Renal cortical epithelial cell (primary cell): ENCODE results near the gene ERICH3. TPM values are rescaled to one million over a fixed set of nuclear protein-coding genes. Genes with fewer than 3 reads are reported as not detected.
A peak's percentile ranks its signal among the peaks of the same experiment; 100 is the strongest.

ENCODE experiments used
- DNase-seq: peaks from one replicate; pipeline ENCODE4 v3.0.0-alpha.2; 2011; ENCODE audit warnings: low read depth
- total RNA-seq: library from RNA; depleted of rRNA; stranded (reverse); fragments of >200 nt; gene quantifications from 2 replicates; pipeline ENCODE4 v1.2.3, GENCODE V29; 2014

ERICH3 gene
- total RNA-seq, 1 donor from 2014 or later, result 0.10 TPM

GRCh38 chr1:74587888-74588287 lies 85.7 kb downstream of the ERICH3 start:
- no peak for DNase-seq

DNA sequence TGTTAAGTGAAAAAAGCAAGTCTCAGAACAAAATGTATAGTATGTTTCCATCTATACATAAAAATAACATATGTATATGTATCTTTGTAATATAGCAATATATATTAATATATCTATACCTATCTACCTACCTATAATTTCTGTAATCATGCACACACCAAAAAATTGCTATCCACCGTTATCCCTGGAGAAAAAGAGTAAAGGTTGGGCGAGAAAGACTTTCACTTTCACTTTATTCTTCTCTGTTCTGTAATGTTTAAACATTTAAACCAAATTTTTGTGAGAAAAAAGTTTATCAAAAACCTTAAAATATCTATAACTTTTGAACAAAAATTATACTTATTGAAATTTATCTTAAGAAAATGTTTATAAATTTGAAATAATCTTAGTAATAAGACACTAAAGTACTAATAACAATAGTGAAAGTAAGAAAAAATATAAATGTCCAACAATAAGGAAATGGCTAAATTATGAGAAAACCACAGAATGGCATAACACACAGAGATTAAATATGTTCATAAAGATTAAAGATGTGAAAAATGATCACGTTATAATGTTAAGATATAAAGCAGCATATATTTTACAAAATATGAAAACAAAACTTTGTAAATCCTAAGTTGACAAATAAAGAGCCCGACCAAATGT lies 87.2 kb downstream of the ERICH3 start:
- DNase-seq, result no peak

- peak; percentile 4 for DNase-seq
Observed at GRCh38 chr1:74584185-74584584, 89.4 kb downstream of the ERICH3 start.

DNA sequence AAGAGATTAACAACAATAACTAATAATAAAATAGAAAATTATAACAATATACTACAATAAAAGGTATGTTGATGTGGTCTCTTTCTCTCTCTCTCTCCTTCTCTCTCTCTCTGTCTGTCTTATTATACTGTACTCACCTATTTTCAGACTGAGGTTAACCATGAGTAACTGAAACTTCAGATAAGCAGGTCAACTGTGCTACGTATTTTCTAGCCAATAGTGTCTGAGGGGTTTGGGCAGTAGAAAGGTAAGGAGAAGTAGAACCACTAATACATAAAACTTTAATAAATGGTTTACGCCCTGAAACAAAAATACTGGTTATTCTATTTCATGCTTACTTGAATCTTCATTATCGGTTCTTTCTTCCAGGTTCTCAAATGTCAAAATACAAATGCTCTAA lies 90.2 kb downstream of the ERICH3 start:
- DNase-seq, result no peak

- no peak for DNase-seq
Observed at GRCh38 chr1:74579425-74579824, 94.2 kb downstream of the ERICH3 start.

DNA sequence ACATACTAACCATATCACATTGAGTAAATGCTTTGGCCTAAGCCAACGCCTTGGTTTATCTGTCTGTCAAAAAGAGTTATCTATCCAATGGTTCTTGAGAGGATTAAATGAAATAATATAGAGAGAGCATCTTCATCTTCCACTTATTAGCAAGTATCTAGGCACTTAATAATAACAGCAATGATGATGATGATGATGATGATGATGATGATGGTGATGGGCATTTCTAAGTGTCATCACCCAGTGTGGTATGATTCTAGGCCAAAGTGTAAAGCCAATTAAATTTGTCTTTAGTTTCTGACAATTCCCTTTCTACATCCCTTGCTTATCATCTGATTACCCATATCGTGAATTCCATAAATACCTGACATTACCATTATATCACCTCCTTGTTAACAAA lies 95.5 kb downstream of the ERICH3 start:
- DNase-seq, result no peak

GRCh38 chr1:74571891-74572290 lies 101.7 kb downstream of the ERICH3 start:
- DNase-seq, result no peak

- no peak for DNase-seq
Observed at GRCh38 chr1:74571493-74571800, 102.1 kb downstream of the ERICH3 start.

DNA sequence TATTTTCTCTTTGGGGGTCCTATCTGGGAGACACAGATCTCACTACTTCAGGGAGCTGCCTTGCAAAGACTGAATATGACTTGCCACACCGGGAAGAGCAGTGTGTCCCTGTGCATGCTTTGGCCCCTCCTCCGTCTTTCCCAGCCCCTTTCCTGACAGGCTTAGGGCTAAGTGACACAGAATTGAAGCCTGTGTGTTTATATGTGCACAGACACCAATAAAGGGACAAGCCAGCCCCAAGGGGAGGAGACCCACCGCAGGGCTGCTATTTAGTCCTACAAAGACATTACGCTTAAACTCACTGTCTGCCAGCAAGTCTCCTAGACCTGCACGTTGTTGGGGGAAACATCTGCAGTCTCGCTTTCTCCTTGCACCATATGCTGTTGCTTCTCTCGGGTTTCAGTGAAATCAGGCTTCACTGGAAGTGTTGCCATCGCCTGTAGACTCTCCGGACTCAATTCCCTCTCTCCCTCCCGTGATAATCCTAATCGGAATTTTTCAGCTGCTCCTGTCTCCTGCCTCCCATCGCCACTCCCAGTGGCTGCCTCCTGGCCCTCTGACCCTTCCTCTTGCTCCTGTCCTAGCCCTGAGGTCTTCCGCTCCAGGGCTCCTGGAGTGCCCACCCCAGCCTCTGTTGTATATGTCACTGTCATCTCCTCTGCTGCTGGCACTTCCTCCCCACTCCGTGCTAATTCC lies 102.6 kb downstream of the ERICH3 start:
- no peak for DNase-seq

GRCh38 chr1:74549932-74550331 lies 123.7 kb downstream of the ERICH3 start:
- DNase-seq, result no peak

- no peak for DNase-seq
Observed at GRCh38 chr1:74548961-74549750, 124.4 kb downstream of the ERICH3 start.

DNA sequence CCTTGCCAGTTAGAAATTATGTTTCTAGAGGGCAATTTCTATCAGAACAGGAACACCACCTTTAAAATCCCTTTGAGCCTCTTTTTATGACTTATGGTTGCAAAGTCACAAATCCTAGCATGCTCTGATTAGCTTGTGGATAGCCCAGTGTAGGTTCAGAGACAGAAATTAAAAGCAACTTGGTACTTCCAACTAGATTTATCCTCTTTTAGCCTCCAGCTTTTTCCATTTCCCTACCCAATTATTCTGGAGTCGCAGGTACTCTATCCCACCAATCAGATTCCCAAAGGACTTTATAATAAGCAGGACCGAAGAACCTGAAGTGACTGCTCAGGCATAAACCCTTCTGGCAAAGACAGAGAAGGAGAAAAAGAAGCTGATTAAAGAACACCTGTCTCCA lies 127.8 kb downstream of the ERICH3 start:
- DNase-seq, result no peak

DNA sequence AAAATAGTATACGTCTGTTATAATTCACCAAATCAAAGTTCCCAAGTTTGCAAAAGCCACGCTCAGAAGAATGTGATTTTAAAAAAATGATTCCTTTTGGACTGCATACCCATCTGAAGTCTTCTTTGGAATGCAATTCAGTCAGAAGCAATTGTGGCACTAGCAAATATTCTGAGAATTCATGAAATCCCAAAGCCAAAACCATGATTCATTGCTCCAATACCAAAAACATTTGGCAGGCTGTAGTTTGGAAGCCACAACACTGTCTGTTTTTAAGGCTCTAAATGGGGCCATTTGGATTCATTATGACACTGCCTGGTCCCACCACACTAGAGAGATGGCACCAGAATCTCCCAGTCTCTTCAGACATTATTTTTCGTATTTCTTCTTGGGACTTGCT lies 139.4 kb downstream of the ERICH3 start:
- DNase-seq, result no peak

- no peak for DNase-seq
Observed at GRCh38 chr1:74531796-74532195, 141.8 kb downstream of the ERICH3 start.

GRCh38 chr1:74530892-74531291 lies 142.7 kb downstream of the ERICH3 start:
- peak; percentile 70 for DNase-seq

DNA sequence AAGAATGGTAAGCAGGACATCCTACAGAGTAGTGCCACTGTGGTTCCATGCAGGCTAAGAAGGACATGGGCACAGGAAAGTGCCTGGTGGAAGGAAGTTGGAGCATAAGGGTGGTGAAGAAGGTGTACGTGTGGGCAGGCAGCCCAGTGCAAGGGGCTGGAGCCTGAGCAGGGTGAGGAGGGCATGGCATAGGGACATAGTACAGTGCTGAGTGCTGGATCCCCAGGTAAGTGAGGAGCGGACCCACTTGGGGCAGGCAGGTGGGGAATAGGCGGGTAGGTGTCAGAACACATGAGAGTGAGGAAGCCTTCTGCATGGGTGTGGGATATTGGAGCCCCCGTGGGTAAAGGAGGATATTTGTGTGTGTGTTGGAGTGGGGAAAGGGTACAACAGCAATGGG lies 145.5 kb downstream of the ERICH3 start:
- DNase-seq, result no peak

- DNase-seq, result no peak
Observed at GRCh38 chr1:74526708-74527107, 146.9 kb downstream of the ERICH3 start.

- DNase-seq, result no peak
Observed at GRCh38 chr1:74523873-74524480, 149.6 kb downstream of the ERICH3 start.

- no peak for DNase-seq
Observed at GRCh38 chr1:74522148-74522547, 151.4 kb downstream of the ERICH3 start.
